Activated T-cell treated with anti-CD3 and anti-CD28 coated beads for 1 hour (primary cell): ENCODE results near the gene VPS36.
"Not testable (repeated sequence)": the region's sequence is repeated elsewhere in the genome, so short reads cannot be mapped to it uniquely, and the experiment has no call there.

Source experiments
- DNase-seq: peaks from one replicate; pipeline ENCODE4 v3.0.0-alpha.2; 2020; ENCODE audit warnings: low read depth

VPS36 gene, protein sequence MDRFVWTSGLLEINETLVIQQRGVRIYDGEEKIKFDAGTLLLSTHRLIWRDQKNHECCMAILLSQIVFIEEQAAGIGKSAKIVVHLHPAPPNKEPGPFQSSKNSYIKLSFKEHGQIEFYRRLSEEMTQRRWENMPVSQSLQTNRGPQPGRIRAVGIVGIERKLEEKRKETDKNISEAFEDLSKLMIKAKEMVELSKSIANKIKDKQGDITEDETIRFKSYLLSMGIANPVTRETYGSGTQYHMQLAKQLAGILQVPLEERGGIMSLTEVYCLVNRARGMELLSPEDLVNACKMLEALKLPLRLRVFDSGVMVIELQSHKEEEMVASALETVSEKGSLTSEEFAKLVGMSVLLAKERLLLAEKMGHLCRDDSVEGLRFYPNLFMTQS

DNA sequence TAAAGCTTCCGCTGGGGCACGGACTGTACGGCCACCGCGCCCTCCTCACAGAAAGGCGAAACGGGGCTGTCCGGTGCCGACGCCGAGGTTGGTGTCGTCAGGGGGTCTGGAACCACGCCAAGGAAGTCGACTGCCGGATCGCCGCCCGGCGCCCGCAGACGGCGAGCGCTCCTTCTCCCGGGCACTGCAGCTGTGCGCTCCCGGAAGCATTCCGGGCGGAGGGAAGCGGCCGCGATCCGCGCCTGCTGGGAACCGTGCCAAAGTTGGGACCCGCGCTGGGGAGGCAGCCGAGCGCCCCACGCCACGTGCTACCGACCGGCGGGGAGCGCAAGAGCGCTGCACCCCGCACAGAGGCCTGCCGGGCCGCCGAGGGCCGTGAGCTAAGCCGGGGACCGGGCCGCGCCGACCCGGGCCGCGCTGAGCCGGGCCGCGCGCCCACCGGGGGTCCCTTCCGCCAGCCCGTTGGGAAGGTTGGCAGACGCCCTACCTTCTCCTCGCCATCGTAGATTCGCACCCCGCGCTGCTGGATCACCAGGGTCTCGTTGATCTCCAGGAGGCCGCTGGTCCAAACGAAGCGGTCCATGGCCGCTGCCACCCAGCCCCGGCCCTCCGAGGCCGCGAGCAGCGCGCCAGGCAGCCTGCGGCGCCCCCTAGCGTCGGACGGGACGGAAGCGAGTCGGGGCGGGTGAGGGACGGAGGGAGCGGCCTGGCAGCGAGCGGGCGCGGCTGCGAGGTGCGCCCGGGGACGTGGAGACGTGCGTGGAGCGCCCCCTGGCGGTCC lies at the start of gene VPS36:
VPS36 (minus strand) TSS at position 623 of the 781 bp plus-strand sequence; CDS start at position 583, 40 bp downstream.
- peak; percentile 98 for DNase-seq

DNA sequence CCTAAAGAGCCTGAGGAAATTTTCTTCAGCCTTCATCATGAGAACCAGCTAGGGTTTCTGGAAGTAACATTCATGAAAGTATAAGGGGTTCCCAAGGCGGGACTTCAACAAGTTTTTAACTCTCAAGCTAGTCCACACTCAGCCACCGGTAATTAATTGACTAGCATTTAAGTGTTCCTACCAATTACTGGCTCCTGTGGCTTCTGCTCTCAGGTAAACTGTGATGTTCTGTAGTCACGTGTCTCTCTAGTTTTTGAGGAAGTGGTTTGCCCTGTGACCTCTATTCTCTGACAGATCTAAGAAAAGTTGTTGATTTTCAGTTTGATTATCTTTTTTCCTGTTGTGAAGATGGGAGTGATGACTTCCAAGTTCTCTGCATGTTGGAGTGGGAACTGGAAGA lies 47.5 kb upstream of the VPS36 start:
- DNase-seq, result not testable (repeated sequence)

- not testable (repeated sequence) for DNase-seq
Observed at GRCh38 chr13:52494241-52494640, 43.8 kb upstream of the VPS36 start.

DNA sequence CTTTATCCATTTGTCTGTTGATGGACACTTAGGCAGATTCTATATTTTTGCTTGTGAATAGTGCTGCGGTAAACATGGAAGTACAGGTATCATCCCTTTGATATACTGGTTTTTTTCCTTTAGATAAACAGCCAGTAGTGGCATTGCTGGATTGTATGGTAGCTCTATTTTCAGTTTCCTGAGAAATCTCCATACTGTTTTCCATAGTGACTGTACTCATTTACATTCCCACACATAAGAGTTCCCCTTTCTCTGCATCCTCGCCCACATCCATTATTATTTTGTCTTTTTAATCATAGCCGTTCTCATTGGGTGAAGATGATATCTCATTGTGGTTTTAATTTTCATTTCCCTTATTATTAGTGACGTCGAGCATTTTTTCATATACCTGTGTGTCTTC lies 40.6 kb upstream of the VPS36 start:
- DNase-seq, result not testable (repeated sequence)

- not testable (repeated sequence) for DNase-seq
Observed at GRCh38 chr13:52488763-52489162, 38.3 kb upstream of the VPS36 start.

DNA sequence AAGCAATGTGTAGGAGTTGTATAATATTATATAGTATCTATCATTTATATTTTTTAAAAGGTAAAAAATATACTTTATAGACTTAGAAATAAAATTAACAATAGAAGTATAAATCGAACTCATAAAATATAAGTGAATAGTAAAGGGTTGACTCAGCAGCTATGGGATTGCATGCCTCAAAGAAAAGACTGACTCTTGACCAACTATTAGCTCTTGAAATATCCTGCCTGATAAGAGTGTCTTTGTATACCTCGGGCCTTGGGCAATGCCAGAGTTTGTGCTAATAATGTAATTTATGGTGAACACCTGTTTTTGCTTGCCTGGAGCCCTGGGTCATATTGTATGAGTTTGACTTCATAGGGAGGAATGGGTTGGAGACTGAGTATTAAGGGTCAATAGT lies 36.6 kb upstream of the VPS36 start:
- not testable (repeated sequence) for DNase-seq

- DNase-seq, result not testable (repeated sequence)
Observed at GRCh38 chr13:52480677-52481428, 30.4 kb upstream of the VPS36 start.

- DNase-seq, result not testable (repeated sequence)
Observed at GRCh38 chr13:52468487-52468886, 18.1 kb upstream of the VPS36 start.

DNA sequence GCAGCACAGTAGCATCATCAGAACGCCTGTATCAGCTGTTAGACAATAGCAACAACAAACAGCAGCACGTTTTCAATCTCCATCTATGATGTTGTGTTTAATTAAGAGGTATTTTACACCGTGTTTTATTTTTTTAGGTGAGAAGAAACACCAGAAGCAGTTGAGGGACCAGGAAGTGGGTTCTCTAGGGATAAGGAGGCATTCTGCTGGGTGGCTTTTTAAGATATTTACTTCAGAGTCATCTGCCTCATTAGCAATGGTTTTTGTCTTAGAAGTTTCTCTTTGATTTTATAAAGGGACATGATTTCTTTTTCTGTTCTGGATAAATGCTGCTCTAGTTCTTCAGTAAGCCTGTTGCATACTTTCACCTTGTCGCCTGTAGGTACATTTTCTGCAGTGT lies 13.1 kb upstream of the VPS36 start:
- no peak for DNase-seq

DNA sequence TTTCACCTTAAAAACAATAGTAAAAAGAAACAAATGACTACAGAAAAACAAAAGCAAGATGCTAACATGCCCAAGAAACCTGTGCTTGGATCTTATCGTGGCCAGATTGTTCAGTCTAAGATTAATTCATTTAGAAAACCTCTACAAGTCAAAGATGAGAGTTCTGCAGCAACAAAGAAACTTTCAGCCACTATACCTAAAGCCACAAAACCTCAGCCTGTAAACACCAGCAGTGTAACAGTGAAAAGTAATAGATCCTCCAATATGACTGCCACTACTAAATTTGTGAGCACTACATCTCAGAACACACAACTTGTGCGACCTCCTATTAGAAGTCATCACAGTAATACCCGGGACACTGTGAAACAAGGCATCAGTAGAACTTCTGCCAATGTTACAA lies 10.8 kb upstream of the VPS36 start:
- DNase-seq, result no peak

GRCh38 chr13:52459668-52460067 lies 9.2 kb upstream of the VPS36 start:
- no peak for DNase-seq

DNA sequence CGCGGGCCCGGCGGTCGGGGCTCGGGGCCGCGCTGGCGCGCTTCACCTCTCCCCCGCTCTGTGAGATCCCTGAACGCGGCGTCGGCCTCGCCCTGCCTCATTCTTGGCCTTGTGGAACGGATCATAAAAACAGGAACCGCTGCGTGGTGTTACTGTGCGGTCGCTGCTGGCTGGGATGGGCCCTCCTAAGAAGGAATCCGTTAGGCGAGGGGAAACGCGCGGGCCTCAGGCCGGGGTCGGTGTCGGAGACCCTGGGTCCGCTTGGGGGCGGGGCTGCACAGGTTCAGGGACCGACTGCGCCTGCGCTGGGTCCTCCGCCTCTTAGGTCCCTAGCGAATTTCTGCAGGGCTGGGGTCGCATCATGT lies 5.2 kb upstream of the VPS36 start:
- peak; percentile 72 for DNase-seq

DNA sequence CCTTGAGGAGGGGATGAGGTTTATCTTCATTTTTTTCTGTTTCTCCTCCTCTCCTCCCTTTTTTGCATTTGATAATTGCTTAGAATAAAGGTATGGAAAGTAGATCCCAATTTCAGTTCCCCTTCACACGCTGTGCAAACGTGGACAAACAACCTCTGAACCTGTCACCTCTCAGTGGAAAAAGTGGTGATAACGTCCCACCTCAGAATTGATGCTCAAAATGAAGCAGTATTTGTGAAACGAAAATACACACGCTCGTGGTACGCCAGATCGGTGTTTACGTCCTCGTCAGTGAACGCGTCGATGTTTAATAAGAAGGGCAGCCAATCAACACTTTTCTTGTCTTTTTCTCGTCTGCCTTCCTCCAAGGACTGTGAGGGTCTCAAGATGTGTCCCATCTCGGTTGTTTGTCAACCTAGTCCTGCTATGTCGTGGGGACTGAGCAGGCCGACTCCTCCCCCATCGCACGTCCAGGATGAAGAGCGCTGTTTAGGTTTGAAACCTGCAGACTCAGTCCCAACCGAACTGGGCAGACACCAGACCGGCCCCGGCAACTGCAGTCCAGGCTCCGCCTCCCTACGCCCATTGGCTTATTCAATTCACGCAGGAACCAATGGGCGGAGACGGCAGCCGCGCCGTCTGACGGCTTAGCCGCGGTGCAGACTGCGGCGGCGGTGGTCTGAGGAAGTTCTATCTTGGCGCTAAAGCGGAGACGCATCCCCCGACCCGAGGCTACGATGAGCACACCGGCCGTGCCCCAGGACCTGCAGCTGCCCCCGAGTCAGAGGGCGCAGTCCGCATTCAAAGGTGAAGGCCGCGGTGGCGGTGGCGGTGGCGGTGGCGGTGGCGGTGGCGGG lies 4.6 kb upstream of the VPS36 start, which contains the start of gene CKAP2:
CKAP2 (plus strand) TSS at position 659 of the 857 bp plus-strand sequence; CDS start at position 738, 79 bp downstream.
- peak; percentile 88 for DNase-seq

DNA sequence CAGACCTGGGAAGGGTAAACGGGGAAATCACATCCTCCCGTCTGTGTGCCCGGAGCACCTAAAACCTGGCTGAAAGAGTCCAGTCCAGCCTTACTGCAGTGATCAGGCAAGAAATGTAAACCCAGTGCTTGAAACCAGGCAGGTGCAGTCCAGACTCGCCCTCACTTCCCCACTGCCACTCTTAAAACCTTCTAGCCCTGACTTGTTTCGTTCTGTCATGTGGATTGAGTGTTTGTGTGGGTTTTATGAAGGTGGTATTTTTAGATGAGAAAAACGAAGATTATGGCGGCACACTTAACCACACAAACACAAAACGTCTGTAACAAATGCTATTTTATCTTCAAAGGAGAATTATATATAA lies 4.0 kb upstream of the VPS36 start:
- DNase-seq, result no peak

GRCh38 chr13:52452470-52452869 lies 2.0 kb upstream of the VPS36 start:
- no peak for DNase-seq

GRCh38 chr13:52451135-52451804 lies 836 bp upstream of the VPS36 start:
- no peak for DNase-seq

- DNase-seq, result no peak
Observed at GRCh38 chr13:52450793-52451116, 321 bp upstream of the VPS36 start.

DNA sequence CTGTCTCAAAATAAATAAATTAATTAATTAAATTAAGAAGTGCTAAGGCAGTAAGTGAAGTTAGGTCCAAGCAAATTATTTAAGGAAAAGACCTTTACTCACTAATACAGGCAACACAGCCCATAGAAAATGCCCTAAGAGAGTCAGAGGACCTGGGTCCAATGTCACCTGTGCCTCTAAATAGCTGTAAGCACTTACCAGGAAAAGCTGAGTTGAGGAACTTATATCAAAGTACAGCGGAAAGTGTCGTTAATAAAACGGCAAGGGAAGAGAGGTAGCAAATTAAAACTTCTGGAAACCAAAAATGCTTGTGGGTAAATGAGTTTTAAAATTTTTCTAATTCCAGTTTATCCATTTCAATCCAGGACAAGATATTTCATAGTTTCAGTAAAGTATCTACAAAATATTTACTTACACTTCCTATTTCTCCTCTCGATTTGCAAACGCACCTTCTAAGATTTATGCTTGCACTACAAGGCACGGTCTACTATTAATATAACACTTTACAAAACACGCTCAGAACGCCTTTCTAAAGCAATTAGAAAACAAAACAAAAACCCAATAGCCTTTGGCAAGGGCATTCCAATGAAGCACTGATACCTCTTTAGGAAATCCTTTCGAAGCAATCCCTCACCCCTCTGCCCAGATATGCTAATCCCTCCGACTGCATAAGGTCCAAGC lies 963 bp downstream of the VPS36 start:
- no peak for DNase-seq

GRCh38 chr13:52447815-52448552 lies 2.5 kb downstream of the VPS36 start:
- no peak for DNase-seq

DNA sequence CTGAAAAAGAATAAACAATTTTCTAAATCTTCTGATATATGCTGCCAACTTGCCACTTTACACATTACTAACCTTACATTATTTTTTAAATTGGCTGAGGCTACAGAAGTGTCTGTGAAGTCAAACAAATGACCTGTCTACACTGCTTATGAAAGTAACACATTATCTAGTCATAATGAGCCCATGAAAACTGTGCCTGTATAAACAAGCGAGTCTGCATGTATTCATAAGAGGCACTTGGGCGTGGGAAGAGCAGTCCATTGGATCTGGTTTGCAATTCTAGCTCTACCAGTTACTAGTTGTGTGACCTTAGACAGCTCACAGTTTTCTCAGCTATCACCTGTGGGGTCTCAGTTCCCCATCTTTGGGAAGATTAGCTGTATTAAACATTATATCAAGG lies 3.1 kb downstream of the VPS36 start:
- no peak for DNase-seq
